ENCODE data around the gene FAM187B. TPM values are rescaled to one million over a fixed set of nuclear protein-coding genes. Genes with fewer than 3 reads are reported as not detected.
A peak's percentile ranks its signal among the peaks of the same experiment; 100 is the strongest.

FAM187B gene
- total and polyA plus RNA-seq, 8 donors, result 0.20 TPM; not detected in 7

DNA sequence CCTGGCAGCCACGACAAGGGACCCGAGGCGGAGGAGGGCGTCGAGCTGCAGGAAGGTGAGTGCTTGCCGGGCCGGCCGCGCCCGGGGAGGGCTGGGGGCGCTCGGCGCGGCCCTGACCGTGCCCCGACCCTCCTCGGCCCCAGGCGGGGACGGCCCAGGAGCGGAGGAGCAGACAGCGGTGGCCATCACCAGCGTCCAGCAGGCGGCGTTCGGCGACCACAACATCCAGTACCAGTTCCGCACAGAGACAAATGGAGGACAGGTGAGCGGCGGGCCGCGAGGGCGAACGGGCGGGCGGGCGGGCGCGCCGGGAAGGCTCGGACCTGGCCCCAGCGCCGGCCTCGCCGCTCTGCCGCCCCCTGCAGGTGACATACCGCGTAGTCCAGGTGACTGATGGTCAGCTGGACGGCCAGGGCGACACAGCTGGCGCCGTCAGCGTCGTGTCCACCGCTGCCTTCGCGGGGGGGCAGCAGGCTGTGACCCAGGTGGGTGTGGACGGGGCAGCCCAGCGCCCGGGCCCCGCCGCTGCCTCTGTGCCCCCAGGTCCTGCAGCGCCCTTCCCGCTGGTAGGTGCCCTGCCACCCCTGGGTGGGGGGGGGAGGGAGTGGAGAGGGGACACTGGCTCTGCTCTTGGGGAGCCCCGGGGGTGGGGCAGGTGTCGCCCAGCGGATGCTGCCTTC lies 41.0 kb upstream of the FAM187B start:
- Histone ChIP-seq H3K4me3 (peak overlapping the region; percentile 48 to 80), H3K27me3 (no peaks in the 10 kb centered on the region), H3K36me3 (peaks cover 0 to 51% of the 10 kb centered on the region in 2 donors), H3K27ac (peak overlapping the region; percentile 87 to 93), H3K4me1 (peaks cover 15 to 69% of the 10 kb centered on the region in 2 donors), H3K9me3 (no peaks in the 10 kb centered on the region)
- intact Hi-C loops (cut with DNase I), result no loop called here
- TF ChIP-seq CTCF (IDR thresholded peaks at IDR 0.05), result peak; percentile 74 to 90
- DNase-seq (peak; percentile 75 to 96 (median 90)), ATAC-seq (peak; percentile 69)

DNA sequence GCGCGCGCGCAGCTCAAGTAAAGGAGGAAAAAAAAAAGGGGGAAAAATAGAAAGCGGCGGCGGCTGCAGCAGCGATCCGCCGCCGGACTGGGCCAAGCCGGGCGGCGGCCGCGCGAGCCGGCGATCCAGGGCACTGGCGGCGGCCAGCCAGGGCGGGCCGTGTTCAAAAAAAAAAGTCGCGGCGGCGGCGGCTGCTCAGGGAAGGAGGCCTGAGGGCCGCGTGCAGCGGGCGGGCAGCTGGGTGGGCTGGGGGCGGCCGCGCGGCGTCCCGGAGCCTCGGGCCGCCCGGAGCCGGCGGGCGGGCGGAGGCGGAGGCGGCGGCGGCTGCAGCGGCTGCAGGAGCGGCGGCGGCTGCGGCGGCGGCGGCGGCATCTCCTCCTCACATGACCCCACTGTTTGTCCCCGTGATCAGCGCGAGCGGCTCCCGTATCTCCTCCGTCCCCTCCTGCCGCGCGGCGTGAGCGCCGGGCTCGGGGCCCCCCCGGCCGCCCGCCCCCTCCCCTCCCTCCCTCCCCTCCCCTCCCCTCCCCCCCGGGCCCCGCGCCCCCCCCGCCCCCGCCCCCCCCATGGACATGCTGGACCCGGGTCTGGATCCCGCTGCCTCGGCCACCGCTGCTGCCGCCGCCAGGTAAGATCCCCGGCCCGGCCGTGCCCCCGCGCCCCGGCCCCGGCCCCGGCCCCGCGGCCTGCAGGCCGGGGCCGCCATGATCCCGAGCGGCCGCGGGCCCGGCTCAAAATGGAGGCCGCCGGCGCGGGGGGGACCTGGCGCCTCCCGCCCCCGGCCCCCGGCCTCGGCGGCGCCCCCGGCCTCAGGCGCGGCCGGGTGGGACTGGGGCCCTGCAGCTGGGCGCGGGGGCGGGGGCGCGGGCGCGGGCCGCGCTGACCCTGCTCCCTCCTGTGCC lies 40.2 kb upstream of the FAM187B start, which contains the start of gene USF2:
Gene USF2 (plus strand): TSS at position 427 of the 902 bp plus-strand sequence. CDS start 140 bp downstream, at position 567.
- no peak for TF ChIP-seq CTCF (IDR thresholded peaks at IDR 0.05)
- DNase-seq, result peak in 3 of 4 donors; percentile 79 to 93 (median 83)
- H3K36me3 ChIP-seq, result peaks cover 0 to 47% of the 10 kb centered on the region in 2 donors
- H3K27ac ChIP-seq, result peak within 1 kb of the TSS; percentile 91 to 93
- peak within 1 kb of the TSS; percentile 59 to 80 for H3K4me3 ChIP-seq
- intact Hi-C loops (cut with DNase I), result no loop called here
- H3K4me1 ChIP-seq, result peaks cover 15 to 69% of the 10 kb centered on the region in 2 donors
- peak; percentile 10 for ATAC-seq
- no peaks in the 10 kb centered on the region for H3K27me3 ChIP-seq
- no peaks in the 10 kb centered on the region for H3K9me3 ChIP-seq

DNA sequence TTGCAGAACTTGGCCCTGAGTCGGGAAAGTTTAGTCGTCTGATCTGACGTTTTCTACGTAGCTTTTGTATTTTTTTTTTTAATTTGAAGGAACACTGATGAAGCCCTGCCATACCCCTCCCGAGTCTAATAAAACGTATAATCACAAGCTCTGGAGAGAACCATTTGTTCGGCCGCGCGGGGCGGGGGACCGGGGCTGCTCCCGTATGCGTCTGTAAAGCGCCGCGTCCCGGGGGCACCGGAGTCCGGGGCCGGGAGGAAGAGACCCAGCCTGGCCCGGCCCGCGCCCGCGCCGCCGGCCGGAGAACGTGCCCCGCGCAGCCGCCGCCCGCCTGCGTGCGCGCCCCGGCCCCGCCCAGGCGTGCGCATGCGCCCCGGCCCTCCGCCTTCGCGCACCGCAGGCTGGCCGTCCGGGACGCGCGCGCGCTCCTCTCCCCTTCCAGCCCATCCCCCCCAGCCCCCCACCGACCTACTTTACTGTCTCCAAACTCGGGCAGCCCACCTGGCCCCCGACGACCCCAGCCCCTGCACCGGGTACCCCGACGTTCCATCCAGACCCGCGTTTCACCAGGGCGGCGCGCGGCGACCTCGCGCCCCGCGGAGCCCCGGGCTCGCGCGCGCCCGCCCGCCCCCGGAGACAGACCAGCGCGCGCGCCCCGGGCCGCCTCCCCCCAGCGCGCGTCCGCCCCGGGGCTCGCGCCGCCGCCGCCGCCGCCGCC lies 39.4 kb upstream of the FAM187B start:
- H3K27me3 ChIP-seq, result no peaks in the 10 kb centered on the region
- intact Hi-C loops (cut with DNase I), result no loop called here
- DNase-seq (peak; percentile 75 to 94 (median 76)), ATAC-seq (peak; percentile 64)
- peak overlapping the region; percentile 59 to 80 for H3K4me3 ChIP-seq
- H3K36me3 ChIP-seq, result peaks cover 0 to 39% of the 10 kb centered on the region in 2 donors
- H3K27ac ChIP-seq, result peak overlapping the region; percentile 91 to 93
- TF ChIP-seq CTCF (IDR thresholded peaks at IDR 0.05), result no peak
- H3K4me1 ChIP-seq, result peaks cover 15 to 61% of the 10 kb centered on the region in 2 donors
- no peaks in the 10 kb centered on the region for H3K9me3 ChIP-seq

DNA sequence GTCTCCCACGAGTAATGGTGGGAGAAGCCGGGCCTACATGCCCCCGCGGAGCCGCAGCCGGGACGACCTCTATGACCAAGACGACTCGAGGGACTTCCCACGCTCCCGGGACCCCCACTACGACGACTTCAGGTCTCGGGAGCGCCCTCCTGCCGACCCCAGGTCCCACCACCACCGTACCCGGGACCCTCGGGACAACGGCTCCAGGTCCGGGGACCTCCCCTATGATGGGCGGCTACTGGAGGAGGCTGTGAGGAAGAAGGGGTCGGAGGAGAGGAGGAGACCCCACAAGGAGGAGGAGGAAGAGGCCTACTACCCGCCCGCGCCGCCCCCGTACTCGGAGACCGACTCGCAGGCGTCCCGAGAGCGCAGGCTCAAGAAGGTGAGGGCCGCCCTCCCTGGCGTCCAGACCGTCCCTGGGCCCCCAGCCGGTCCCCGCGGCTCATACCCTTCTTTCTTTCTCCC lies 38.8 kb upstream of the FAM187B start:
- ATAC-seq (peak; percentile 33), DNase-seq (peak; percentile 39 to 90 (median 45))
- Histone ChIP-seq H3K9me3 (no peaks in the 10 kb centered on the region), H3K36me3 (peaks cover 0 to 33% of the 10 kb centered on the region in 2 donors), H3K4me1 (peaks cover 15 to 55% of the 10 kb centered on the region in 2 donors), H3K27ac (peak overlapping the region; percentile 91 to 93), H3K4me3 (peak overlapping the region; percentile 59 to 80), H3K27me3 (no peaks in the 10 kb centered on the region)
- intact Hi-C loops (cut with DNase I), result no loop called here
- no peak for TF ChIP-seq CTCF (IDR thresholded peaks at IDR 0.05)

Data from left lung (tissue), 10 donors.